Stimulated activated CD8-positive, alpha-beta memory T cell treated with anti-CD3 and anti-CD28 coated beads, Interleukin-15, amount 100 ng/mL, for 24 hours (primary cell): ENCODE data around the gene OR5B21.

ENCODE experiments used
- DNase-seq: peaks from one replicate; pipeline ENCODE4 v3.0.0-alpha.2; 2020; ENCODE audit warnings: low read depth

The OR5B21 gene

DNA sequence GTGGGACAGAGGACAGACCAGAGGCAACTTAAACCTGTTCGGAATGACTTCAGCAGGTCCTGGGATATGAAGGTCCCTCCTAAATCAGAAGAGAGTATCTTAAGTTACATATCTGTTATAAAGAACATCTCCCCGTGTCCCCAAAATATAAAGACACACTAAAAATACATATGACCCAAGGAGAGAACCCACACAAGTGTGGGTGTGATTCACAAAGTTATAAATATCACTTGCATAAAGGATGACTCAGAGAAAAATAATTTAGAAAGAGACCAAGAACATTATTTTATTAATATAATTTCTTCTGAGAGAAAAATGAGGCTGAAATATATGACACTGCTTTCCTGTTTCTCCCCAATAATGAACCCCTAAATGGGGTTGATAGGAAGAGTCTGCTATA lies 14.2 kb downstream of the OR5B21 start:
- DNase-seq, result no peak

DNA sequence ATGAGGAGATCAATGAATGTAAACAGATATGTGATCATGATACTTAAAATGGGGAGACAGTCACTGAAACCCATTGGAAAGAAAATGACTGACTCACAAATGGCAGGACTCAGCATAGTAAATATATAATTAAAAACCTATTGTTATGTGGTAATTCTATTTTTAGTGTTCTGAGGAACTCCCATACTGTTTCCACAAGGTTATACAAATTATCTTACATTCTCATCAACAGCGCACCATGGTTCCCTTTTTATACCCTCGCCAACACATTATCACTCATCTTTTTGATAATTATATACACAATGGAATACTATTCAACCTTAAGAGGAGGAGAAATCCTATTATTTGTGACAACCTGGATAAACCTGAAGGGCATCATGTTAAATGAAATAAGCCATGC lies 17.1 kb downstream of the OR5B21 start:
- no peak for DNase-seq

DNA sequence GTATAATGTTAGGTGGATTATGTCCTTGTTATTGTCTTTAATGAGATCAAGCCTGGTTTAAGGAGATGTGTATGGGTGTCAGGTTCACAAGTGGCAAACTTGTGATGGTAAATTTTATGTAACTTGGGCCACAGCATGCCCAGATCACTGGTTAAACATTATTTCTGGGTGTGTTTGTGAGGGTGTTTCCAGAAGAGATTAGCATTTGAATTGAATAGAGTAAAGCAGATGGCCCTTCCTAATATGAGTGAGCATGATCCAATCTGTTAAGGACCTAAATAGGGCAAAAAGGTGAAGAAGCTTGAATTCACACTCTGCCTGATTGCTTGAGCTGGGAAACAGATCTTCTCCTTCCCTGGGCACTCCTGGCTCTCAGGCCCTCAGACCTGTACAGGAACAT lies 20.7 kb downstream of the OR5B21 start:
- no peak for DNase-seq

DNA sequence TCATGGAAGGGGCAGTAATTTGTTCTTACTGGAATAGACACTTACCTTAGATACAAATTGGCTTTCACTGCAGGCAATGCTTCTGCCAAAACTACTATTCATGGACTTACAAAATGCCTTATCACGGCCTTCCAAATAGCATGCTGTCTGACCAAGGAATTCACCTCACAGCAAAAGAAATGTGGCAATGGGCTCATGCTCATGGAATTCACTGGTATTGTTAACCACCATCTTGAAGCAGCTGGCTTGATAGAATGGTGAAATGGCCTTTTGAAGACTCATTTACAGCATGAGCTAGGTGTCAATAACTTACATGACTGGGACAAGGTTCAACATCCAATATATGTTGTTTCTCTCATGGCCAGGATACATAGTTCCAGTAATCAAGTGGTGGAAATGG lies 21.9 kb downstream of the OR5B21 start:
- DNase-seq, result no peak

DNA sequence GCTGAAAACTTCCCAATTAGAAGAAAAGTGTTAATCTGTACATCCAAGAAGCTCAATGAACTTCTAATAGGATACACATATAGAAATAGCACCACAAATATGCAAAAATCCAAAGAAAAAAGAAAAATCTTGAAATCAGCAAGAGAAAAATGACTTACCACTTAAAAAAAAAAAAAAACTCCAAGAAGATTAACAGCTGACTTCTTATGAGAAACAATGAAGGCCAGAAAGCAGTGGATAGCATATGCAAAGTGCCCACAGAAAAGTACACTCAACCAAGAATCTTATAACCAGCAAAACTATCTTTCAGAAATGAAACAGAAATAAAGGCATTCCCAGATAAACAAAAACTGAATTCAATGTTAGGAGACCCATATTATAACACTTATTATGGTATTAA lies 36.0 kb downstream of the OR5B21 start:
- no peak for DNase-seq

DNA sequence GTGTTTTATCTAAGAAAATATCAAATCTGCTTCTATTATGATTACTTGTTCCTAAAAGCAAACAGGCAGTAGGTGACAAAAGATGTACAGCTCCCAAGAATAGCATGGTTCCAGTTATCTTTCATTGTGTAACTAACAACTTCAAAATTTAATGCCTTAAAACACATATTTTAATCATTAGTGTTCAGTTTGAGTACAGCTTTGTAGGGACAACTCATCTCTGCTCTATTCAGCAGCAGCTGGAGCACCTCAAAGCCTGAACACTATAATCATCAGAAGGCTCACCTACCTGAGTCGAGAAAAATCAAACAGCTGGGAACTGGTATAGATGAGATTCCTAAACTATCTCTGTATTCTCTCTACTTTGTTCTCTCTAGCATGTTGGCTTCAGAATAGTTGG lies 41.6 kb downstream of the OR5B21 start:
- DNase-seq, result no peak

DNA sequence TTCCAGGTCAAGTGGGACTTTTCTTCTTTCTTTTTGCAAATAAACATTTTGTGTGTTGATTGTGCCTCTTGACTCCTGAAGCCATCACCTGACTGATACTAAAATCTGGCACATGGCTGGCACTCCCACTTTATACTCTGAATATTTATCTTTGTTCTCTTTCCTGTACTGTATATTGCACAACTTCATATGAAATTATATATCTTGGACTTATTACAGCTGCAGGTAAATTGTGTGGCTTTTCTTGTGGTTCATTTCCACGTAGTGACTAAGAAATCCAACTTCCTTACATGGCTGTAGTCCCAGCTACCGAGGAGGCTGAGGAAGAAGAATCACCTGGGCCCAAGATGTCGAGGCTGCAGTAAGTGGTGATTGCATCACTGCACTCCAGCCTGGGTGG lies 42.2 kb downstream of the OR5B21 start:
- no peak for DNase-seq
